GM19397 (cell line): ENCODE measurements around the gene STAG1.
"Not testable (repeated sequence)": the region's sequence is repeated elsewhere in the genome, so short reads cannot be mapped to it uniquely, and the experiment has no call there.

Experiments used
- ATAC-seq: cut with Tn5 transposase; IDR thresholded peaks from one replicate; pipeline ENCODE4 v1.9.1; 2021; ENCODE audit warnings: mild to moderate bottlenecking, moderate library complexity; ENCODE audit not compliant: unreplicated experiment

The STAG1 gene

GRCh38 chr3:136752172-136752421, at the start of gene STAG1:
STAG1 (minus strand) TSS chr3:136752378; CDS start chr3:136630898, 121,480 bp downstream.
- no peak for ATAC-seq

- not testable (repeated sequence) for ATAC-seq
Measured at GRCh38 chr3:136801146-136801545, 49.0 kb upstream of the STAG1 start.

GRCh38 chr3:136792556-136793330, 40.6 kb upstream of the STAG1 start:
- ATAC-seq = no peak

GRCh38 chr3:136790786-136791185, 38.6 kb upstream of the STAG1 start:
- ATAC-seq = no peak

GRCh38 chr3:136789976-136790375, 37.8 kb upstream of the STAG1 start:
- ATAC-seq = no peak

- no peak for ATAC-seq
Measured at GRCh38 chr3:136788154-136788553, 36.0 kb upstream of the STAG1 start.

- ATAC-seq = peak; percentile 63
Measured at GRCh38 chr3:136787349-136787748, 35.2 kb upstream of the STAG1 start.

GRCh38 chr3:136783708-136784191, 31.6 kb upstream of the STAG1 start:
- ATAC-seq = no peak

- no peak for ATAC-seq
Measured at GRCh38 chr3:136780741-136781140, 28.6 kb upstream of the STAG1 start.

- ATAC-seq = no peak
Measured at GRCh38 chr3:136778865-136779264, 26.7 kb upstream of the STAG1 start.

GRCh38 chr3:136772709-136773108, 20.5 kb upstream of the STAG1 start:
- no peak for ATAC-seq

GRCh38 chr3:136758160-136759102, 6.3 kb upstream of the STAG1 start:
- ATAC-seq = not testable (repeated sequence)

- ATAC-seq = no peak
Measured at GRCh38 chr3:136755192-136755591, 3.0 kb upstream of the STAG1 start.

GRCh38 chr3:136753326-136753939, 1.3 kb upstream of the STAG1 start:
- ATAC-seq = no peak

- peak; percentile 86 for ATAC-seq
Measured at GRCh38 chr3:136752422-136753325, 496 bp upstream of the STAG1 start.

GRCh38 chr3:136751316-136752171, 634 bp downstream of the STAG1 start:
- ATAC-seq = peak; percentile 14

- no peak for ATAC-seq
Measured at GRCh38 chr3:136750897-136751315, 1.3 kb downstream of the STAG1 start.

GRCh38 chr3:136750209-136750896, 1.8 kb downstream of the STAG1 start:
- no peak for ATAC-seq

GRCh38 chr3:136749602-136750001, 2.6 kb downstream of the STAG1 start:
- not testable (repeated sequence) for ATAC-seq
